B cell (primary cell): ENCODE results near the gene ANTXR1. TPM values are rescaled to one million over a fixed set of nuclear protein-coding genes. Genes with fewer than 3 reads are reported as not detected.

Source experiments
- ATAC-seq: fragments of 200-7000 bp; cut with Tn5 transposase; one replicate; pipeline ENCODE4 v1.10.0; 2021; ENCODE audit warnings: low read depth, mild to moderate bottlenecking, moderate number of reproducible peaks, moderate library complexity
- CTCF ChIA-PET: fragments of 350-600 bp; sonication (Branson Sonifier 250); formaldehyde crosslinking; loops from one replicate; lab custom pipeline; 2021; ENCODE audit warnings: antibody characterized with exemption, inconsistent platforms; lab: Charles Lee
- POLR2A ChIA-PET: fragments of 350-600 bp; sonication (Branson Sonifier 250); formaldehyde crosslinking; loops from one replicate; lab custom pipeline; 2021; ENCODE audit warnings: antibody characterized with exemption; lab: Charles Lee
- DNase-seq: peaks from one replicate; pipeline ENCODE4 v3.0.0; 2013
- H2AFZ ChIP-seq: 2 replicates; pipeline ENCODE4 v1.6.1; 2012; ENCODE audit warnings: mild to moderate bottlenecking, low read depth, low read length; ENCODE audit not compliant: insufficient read depth, poor library complexity, severe bottlenecking
- H3K27ac ChIP-seq, 2 donors: 1 replicate in 1 of 2; 2 replicates in 1 of 2; pipeline ENCODE4 v1.5.1; 2012 to 2013; ENCODE audit warnings: low read length in 2 of 2, mild to moderate bottlenecking in 2 of 2, moderate library complexity in 1 of 2
- H3K27me3 ChIP-seq, 4 experiments: fragments of 200-600 bp in 1 of 4; sonication (generic) in 1 of 4; replicated peaks in 1 of 4; 1 replicate in 2 of 4; 2 replicates in 2 of 4; pipeline versions ENCODE4 v1.6.1 to v1.7.0; 2013 to 2016; ENCODE audit warnings: low read length in 3 of 4, mild to moderate bottlenecking in 2 of 4, mixed read lengths in 1 of 4, moderate library complexity in 1 of 4; ENCODE audit not compliant: insufficient read depth in 4 of 4, control insufficient read depth in 3 of 4; ENCODE audit errors: control extremely low read depth in 1 of 4
- H3K36me3 ChIP-seq, 2 experiments: replicated peaks in 1 of 2; 1 replicate in 1 of 2; 2 replicates in 1 of 2; pipeline versions ENCODE4 v1.6.1 to v1.7.1; 2013; ENCODE audit warnings: low read length in 1 of 2; ENCODE audit not compliant: insufficient read depth in 2 of 2, control insufficient read depth in 1 of 2; ENCODE audit errors: control extremely low read depth in 1 of 2, extremely low read depth in 1 of 2
- H3K4me1 ChIP-seq, 2 donors: fragments of 200-600 bp in 1 of 2; sonication (generic) in 1 of 2; 1 replicate in 1 of 2; 2 replicates in 1 of 2; pipeline versions ENCODE4 v1.5.1 to v1.6.1; 2013 to 2017; ENCODE audit warnings: low read length in 2 of 2; ENCODE audit not compliant: control insufficient read depth in 2 of 2, insufficient read depth in 2 of 2
- H3K4me2 ChIP-seq: replicated peaks from 2 replicates; pipeline ENCODE3; 2012; ENCODE audit warnings: mild to moderate bottlenecking, low read depth, low read length; ENCODE audit not compliant: poor library complexity, severe bottlenecking
- H3K4me3 ChIP-seq, 5 experiments: fragments of 200-600 bp in 1 of 5; sonication (generic) in 1 of 5; 1 replicate in 3 of 5; 2 replicates in 2 of 5; pipeline versions ENCODE4 v1.5.1 to v1.7.0; 2011 to 2016; ENCODE audit warnings: low read length in 4 of 5, mild to moderate bottlenecking in 4 of 5, low read depth in 2 of 5, control low read depth in 1 of 5, moderate library complexity in 1 of 5; ENCODE audit not compliant: insufficient read depth in 1 of 5; ENCODE audit errors: control extremely low read depth in 1 of 5, extremely low read depth in 1 of 5
- H3K79me2 ChIP-seq: fragments of 200-600 bp; sonication (generic); one replicate; pipeline ENCODE4 v1.6.0; 2016; ENCODE audit warnings: low read length; ENCODE audit not compliant: control insufficient read depth, insufficient read depth
- H3K9ac ChIP-seq: fragments of 200-600 bp; sonication (generic); 2 replicates; pipeline ENCODE4 v1.6.1; 2017; ENCODE audit warnings: mild to moderate bottlenecking, low read length, moderate library complexity
- H3K9me3 ChIP-seq, 3 donors: one replicate each; pipeline versions ENCODE4 v1.6.1 to v1.7.1; 2013; ENCODE audit warnings: low read length in 2 of 3; ENCODE audit not compliant: control insufficient read depth in 2 of 3, insufficient read depth in 1 of 3; ENCODE audit errors: control extremely low read depth in 1 of 3
- H4K20me1 ChIP-seq: 2 replicates; pipeline ENCODE4 v1.6.0; 2012; ENCODE audit warnings: mild to moderate bottlenecking, low read length; ENCODE audit not compliant: insufficient read depth, control insufficient read depth, poor library complexity, severe bottlenecking
- H3K27ac Mint-ChIP-seq: one replicate; pipeline ENCODE4 v1.8.0; 2021; ENCODE audit warnings: mixed read lengths
- H3K27me3 Mint-ChIP-seq: one replicate; pipeline ENCODE4 v1.8.0; 2021; ENCODE audit warnings: mixed read lengths
- H3K4me1 Mint-ChIP-seq: one replicate; pipeline ENCODE4 v1.8.0; 2021; ENCODE audit warnings: mixed read lengths
- H3K4me3 Mint-ChIP-seq: one replicate; pipeline ENCODE4 v1.8.0; 2021; ENCODE audit warnings: mixed read lengths
- H3K9me3 Mint-ChIP-seq: one replicate; pipeline ENCODE4 v1.8.0; 2022; ENCODE audit warnings: mixed read lengths; ENCODE audit not compliant: insufficient read depth
- EZH2 ChIP-seq: IDR thresholded peaks from 2 replicates; pipeline ENCODE4 v1.6.1; 2012; ENCODE audit warnings: borderline replicate concordance, low read depth, mild to moderate bottlenecking, moderate library complexity, low read length; ENCODE audit not compliant: insufficient read depth, poor library complexity, severe bottlenecking
- WGBS: methylation state at CpG from one replicate; pipeline ENCODE4 v1.1.5; 2013; ENCODE audit warnings: missing lambda C conversion rate; ENCODE audit not compliant: insufficient coverage; 5-methylcytosine and 5-hydroxymethylcytosine counted together
- intact Hi-C: fragments of 100-400 bp; cut with micrococcal nuclease; formaldehyde crosslinking; loops from one replicate; pipeline ENCODE4 v1.10.0; 2022
- polyA plus RNA-seq: library from polyadenylated mRNA; depleted of rRNA; stranded (reverse); fragments of >200 nt; gene quantifications from 2 replicates; pipeline ENCODE4 v1.2.3, GENCODE V29; 2012
- total RNA-seq, 2 donors: library from RNA; stranded (reverse); fragments of 120-200 nt in 1 of 2; gene quantifications; 1 replicate in 1 of 2; 2 replicates in 1 of 2; pipeline versions ENCODE4 v1.2.3 to v1.2.4, GENCODE V29; 2013 to 2022
- TF ChIP-seq, protein P1 (sequence below): fragments of 200-600 bp; IDR thresholded peaks from one replicate; pipeline ENCODE4 v1.8.0; 2022; ENCODE audit warnings: antibody characterized with exemption, mild to moderate bottlenecking

Gene ANTXR1
- total and polyA plus RNA-seq, 2 donors (not counting 1 experiment from before 2014, with no cell fraction given) = not detected

DNA sequence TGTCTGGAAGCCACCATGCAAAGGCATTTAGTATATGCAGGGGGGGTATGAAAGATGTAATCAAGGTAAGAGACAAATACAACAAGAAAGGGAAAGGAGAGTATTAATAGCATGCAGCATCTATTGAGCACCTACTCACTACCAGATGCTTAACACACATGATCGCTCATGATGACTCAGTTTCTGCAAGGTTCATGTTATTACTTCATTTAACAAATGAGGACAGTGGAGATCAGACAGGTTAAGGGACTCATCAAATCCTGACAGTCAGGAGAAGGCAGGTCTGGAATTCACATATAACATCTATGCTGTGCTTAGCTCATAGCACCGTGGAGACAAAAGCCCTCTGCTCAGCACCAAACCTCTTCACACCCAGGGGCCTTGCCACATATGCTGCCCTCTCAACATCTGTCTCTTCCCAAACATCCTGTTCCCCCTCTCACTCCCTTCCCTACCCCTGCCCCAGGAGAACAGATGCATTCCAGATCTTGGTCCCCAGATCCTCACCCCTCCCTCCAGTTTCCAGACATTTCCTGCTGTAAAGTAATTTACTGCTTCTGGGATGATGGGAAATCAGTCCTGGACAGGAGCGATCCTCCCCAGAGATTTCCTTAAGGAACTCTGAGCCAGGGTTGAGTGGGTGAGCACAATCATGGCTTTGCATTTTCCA, 155.3 kb downstream of the ANTXR1 start:
- Mint-ChIP-seq H3K27ac (no peak overlapping the region), H3K9me3 (no peaks in the 10 kb centered on the region), H3K4me3 (no peak overlapping the region), H3K4me1 (peaks cover 8% of the 10 kb centered on the region), H3K27me3 (peaks cover 36% of the 10 kb centered on the region)
- H3K27ac ChIP-seq = no peak overlapping the region
- H3K4me3 ChIP-seq = no peak overlapping the region
- H3K4me1 ChIP-seq = peaks cover under 1% of the 10 kb centered on the region in 2 donors
- ChIA-PET POLR2A (no interaction called here), CTCF (interaction anchor here (1.1 kb wide), 1 partner anchor 13 kb away, joined by 3 read pairs; no protein-coding TSS in a partner anchor)
- TF ChIP-seq EZH2 = no peak
- TF ChIP-seq, protein P1, sequence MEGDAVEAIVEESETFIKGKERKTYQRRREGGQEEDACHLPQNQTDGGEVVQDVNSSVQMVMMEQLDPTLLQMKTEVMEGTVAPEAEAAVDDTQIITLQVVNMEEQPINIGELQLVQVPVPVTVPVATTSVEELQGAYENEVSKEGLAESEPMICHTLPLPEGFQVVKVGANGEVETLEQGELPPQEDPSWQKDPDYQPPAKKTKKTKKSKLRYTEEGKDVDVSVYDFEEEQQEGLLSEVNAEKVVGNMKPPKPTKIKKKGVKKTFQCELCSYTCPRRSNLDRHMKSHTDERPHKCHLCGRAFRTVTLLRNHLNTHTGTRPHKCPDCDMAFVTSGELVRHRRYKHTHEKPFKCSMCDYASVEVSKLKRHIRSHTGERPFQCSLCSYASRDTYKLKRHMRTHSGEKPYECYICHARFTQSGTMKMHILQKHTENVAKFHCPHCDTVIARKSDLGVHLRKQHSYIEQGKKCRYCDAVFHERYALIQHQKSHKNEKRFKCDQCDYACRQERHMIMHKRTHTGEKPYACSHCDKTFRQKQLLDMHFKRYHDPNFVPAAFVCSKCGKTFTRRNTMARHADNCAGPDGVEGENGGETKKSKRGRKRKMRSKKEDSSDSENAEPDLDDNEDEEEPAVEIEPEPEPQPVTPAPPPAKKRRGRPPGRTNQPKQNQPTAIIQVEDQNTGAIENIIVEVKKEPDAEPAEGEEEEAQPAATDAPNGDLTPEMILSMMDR = no peak
- DNase-seq (no peak), ATAC-seq (no peak)
- no peak overlapping the region for H3K9ac ChIP-seq
- 83% methylated on average over 2 of the region's 3 CpGs for WGBS
- no peaks in the 10 kb centered on the region for H3K9me3 ChIP-seq
- H3K4me2 ChIP-seq = no peak overlapping the region
- intact Hi-C loops = no loop called here
- H3K27me3 ChIP-seq = peaks cover 0 to 5% (median 1%) of the 10 kb centered on the region in 4 experiments
- H3K79me2 ChIP-seq = no peaks in the 10 kb centered on the region
- no peak overlapping the region for H2AFZ ChIP-seq
- no peaks in the 10 kb centered on the region for H3K36me3 ChIP-seq
- no peaks in the 10 kb centered on the region for H4K20me1 ChIP-seq

DNA sequence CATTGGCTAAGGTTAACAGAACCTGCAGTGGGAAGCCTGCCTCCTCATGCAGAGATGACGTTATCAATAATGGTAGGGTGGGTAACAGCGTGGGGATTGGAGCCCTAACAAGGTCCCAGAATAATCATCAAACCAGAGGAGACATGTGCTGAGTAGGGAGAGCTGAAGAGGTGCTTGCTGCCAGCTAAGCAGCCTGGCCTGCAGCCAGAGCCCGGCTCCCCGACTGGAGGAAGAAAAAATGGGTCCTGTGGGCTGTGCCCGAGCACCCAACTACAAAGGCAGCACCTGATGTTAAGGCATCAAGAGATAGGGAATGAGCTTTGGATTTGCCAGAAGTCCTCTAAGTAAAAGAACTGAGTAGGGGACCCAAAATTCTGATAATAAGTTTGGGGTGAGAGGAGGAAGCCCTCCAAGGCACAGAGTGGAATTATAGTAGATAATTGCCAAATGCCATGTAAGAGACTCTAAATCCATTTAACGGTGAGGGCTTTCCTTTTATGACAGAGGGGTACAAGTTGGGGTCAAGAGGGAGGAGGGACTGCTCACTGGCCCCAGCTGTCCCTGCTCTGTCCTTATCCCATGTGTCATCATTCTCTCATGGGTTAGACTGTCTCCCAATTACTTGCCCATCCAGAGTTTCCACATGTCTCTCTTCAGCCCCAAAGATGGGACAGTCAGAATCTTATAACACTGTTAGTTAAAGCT, 156.1 kb downstream of the ANTXR1 start:
- Histone ChIP-seq H3K4me1 (no peaks in the 10 kb centered on the region), H3K4me3 (no peak overlapping the region), H3K9ac (no peak overlapping the region), H3K79me2 (no peaks in the 10 kb centered on the region), H3K27ac (no peak overlapping the region), H3K4me2 (no peak overlapping the region), H4K20me1 (no peaks in the 10 kb centered on the region), H3K36me3 (no peaks in the 10 kb centered on the region), H3K27me3 (peaks cover 0 to 5% (median 1%) of the 10 kb centered on the region in 4 experiments), H2AFZ (no peak overlapping the region), H3K9me3 (no peaks in the 10 kb centered on the region)
- Mint-ChIP-seq H3K4me3 (no peak overlapping the region), H3K27me3 (peaks cover 38% of the 10 kb centered on the region), H3K9me3 (no peaks in the 10 kb centered on the region), H3K4me1 (peaks cover 2% of the 10 kb centered on the region), H3K27ac (no peak overlapping the region)
- ChIA-PET CTCF (interaction anchor here (1.1 kb wide), 1 partner anchor 12 kb away, joined by 3 read pairs; no protein-coding TSS in a partner anchor), POLR2A (no interaction called here)
- WGBS = 98% methylated on average over 4 of the region's 6 CpGs
- ATAC-seq (no peak), DNase-seq (no peak)
- intact Hi-C loops = no loop called here
- no peak for TF ChIP-seq EZH2
- TF ChIP-seq, protein P1 = no peak
